Measurements from ENCODE around the gene SLC2A4RG. TPM values are rescaled to one million over a fixed set of nuclear protein-coding genes. Genes with fewer than 3 reads are reported as not detected.
A peak's percentile ranks its signal among the peaks of the same experiment; 100 is the strongest.

Gene SLC2A4RG
- total and polyA plus RNA-seq, 2 experiments from 2014 or later = 21.3 to 63.9 TPM

DNA sequence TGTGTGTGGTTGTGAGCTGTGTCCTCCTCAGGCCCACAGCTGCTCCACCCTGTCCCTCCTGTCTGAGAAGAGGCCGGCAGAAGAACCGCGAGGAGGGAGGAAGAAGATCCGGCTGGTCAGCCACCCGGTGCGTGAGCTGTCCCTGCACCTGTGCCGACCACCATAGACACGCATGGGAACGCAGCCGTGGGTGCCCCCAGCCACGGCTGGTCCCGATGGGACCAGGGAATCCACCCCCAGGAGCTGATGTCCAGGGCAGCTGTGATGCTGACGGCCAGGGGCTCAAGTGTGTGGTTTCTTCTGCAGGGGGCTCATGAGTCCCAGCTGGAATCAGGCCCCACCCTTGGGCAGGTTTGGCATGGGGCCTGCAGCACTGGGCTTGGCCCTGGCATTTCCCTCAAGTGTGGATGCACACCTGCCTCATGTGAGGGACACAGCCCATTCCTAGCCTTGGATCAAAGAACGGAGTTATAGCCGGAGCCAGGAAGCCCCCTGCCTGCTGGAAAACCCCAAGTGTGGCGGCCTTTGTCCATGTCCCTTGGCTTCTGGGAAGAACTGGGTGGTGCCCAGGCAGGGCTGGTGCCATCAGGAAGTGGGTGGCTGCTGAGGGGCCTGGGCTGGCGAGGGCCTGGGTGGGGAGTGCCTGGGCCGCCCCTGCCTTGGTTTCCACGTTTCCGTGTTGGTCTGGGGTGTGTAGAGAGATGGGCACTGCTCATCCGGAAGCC lies 47.7 kb upstream of the SLC2A4RG start:
- whole genome bisulfite sequencing, 2 experiments (ENCODE audit: low coverage in 1 of 2, low lambda C conversion rate in 2 of 2, missing lambda C conversion rate in 2 of 2) = 86 to 91% methylated on average over 15 of the region's 21 CpGs
- no peak overlapping the region for H3K27ac ChIP-seq
- DNase-seq = no peak

DNA sequence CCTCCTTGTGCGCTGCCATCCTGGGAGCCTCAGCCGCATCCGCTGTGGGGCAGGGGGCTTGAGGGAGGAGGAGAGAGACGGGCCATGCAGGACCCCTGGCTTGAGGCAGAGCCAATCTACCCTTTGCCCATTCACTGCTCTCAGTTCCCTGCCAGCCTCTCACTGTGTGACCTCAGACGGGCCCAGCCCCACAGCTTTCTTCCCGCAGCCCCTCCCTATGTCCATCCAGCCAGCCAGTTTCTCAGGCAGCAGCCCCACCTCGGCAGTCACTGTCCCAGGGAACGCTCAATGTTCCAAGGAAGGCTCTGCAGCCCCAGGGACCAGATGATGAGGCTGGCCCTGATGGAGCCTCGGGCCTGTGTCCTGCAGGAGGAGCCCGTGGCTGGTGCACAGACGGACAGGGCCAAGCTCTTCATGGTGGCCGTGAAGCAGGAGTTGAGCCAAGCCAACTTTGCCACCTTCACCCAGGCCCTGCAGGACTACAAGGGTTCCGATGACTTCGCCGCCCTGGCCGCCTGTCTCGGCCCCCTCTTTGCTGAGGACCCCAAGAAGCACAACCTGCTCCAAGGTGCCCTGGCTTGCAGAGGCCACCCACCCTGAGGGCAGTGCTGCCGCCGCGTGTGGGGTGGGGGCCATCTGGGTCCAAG lies 47.0 kb upstream of the SLC2A4RG start:
- Histone ChIP-seq H3K4me1 (ENCODE audit: insufficient read depth) (peaks cover 2% of the 10 kb centered on the region), H3F3A (ENCODE audit: insufficient read depth) (peaks cover 3% of the 10 kb centered on the region; the same call in 1 of the 2 replicates), H3K9me2 (ENCODE audit: insufficient read depth) (no peaks in the 10 kb centered on the region), H3K79me2 (ENCODE audit: insufficient read depth) (no peaks in the 10 kb centered on the region), H3K4me3 (no peak overlapping the region), H3K9me3 (ENCODE audit: low read depth) (no peaks in the 10 kb centered on the region), H3K27me3 (replicated peaks; ENCODE audit: insufficient read depth) (no peaks in the 10 kb centered on the region), H2AFZ (no peak overlapping the region), H3K4me2 (ENCODE audit: unreplicated experiment) (no peak overlapping the region), H3K9ac (no peak overlapping the region), H4K20me1 (ENCODE audit: insufficient read depth) (no peaks in the 10 kb centered on the region), H3K27ac (no peak overlapping the region), H3K36me3 (ENCODE audit: low read depth) (no peaks in the 10 kb centered on the region)
- in situ Hi-C loops (cut with MboI) = no loop called here
- no peak for TF ChIP-seq EZH2 (IDR thresholded peaks at IDR 0.05; ENCODE audit: insufficient read depth, poor library complexity, severe bottlenecking)
- no peak for TF ChIP-seq EZH2phosphoT487 (IDR thresholded peaks at IDR 0.05; ENCODE audit: insufficient read depth, low read depth)
- DNase-seq = peak; percentile 53
- 54 to 61% methylated on average over 17 to 20 of the region's 20 CpGs for WGBS, 2 experiments (ENCODE audit: low coverage in 1 of 2, low lambda C conversion rate in 2 of 2, missing lambda C conversion rate in 2 of 2)

More for the DNA sequence above, 47.7 kb upstream of the SLC2A4RG start:
- Histone ChIP-seq H3K9ac (no peak overlapping the region), H3K27me3 (replicated peaks; ENCODE audit: insufficient read depth) (no peaks in the 10 kb centered on the region), H3F3A (ENCODE audit: insufficient read depth) (peaks cover 8% of the 10 kb centered on the region; the same call in 1 of the 2 replicates), H3K9me3 (ENCODE audit: low read depth) (no peaks in the 10 kb centered on the region), H3K36me3 (ENCODE audit: low read depth) (no peaks in the 10 kb centered on the region), H3K9me2 (ENCODE audit: insufficient read depth) (no peaks in the 10 kb centered on the region), H2AFZ (no peak overlapping the region), H3K79me2 (ENCODE audit: insufficient read depth) (no peaks in the 10 kb centered on the region), H3K4me3 (no peak overlapping the region), H3K4me2 (ENCODE audit: unreplicated experiment) (no peak overlapping the region), H4K20me1 (ENCODE audit: insufficient read depth) (no peaks in the 10 kb centered on the region), H3K4me1 (ENCODE audit: insufficient read depth) (peaks cover 9% of the 10 kb centered on the region)
- in situ Hi-C loops (cut with MboI) = no loop called here
- TF ChIP-seq EZH2phosphoT487 (IDR thresholded peaks at IDR 0.05; ENCODE audit: insufficient read depth, low read depth) = no peak
- TF ChIP-seq EZH2 (IDR thresholded peaks at IDR 0.05; ENCODE audit: insufficient read depth, poor library complexity, severe bottlenecking) = no peak

DNA sequence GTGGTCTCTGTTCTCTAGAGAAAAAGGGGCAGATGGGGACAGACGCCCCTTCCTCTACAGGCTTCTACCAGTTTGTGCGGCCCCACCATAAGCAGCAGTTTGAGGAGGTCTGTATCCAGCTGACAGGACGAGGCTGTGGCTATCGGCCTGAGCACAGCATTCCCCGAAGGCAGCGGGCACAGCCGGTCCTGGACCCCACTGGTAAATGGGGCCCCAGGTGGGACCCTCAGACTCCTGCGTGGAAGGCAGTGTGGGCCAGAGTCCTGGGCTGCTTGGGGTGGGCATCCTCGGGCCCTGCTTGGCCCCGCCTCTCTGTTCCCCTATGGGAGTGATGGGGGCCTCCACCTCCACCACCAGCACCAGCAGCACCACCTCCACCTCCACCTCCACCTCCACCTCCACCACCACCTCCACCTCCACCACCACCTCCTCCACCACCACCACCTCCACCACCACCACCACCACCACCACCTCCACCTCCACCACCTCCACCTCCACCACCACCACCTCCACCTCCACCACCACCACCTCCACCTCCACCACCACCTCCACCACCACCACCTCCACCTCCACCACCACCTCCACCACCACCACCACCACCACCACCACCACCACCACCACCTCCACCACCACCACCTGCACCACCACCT lies 46.4 kb upstream of the SLC2A4RG start:
- Histone ChIP-seq H3K36me3 (ENCODE audit: low read depth) (no peaks in the 10 kb centered on the region), H3K27ac (no peak overlapping the region), H3K4me1 (ENCODE audit: insufficient read depth) (0 out of 2 replicates have a peak, but pooled peaks cover 6% of the 10 kb centered on the region), H3K9me3 (ENCODE audit: low read depth) (no peaks in the 10 kb centered on the region), H3K4me3 (no peak overlapping the region), H4K20me1 (ENCODE audit: insufficient read depth) (no peaks in the 10 kb centered on the region), H3K79me2 (ENCODE audit: insufficient read depth) (no peaks in the 10 kb centered on the region), H3K27me3 (replicated peaks; ENCODE audit: insufficient read depth) (no peaks in the 10 kb centered on the region), H3K9ac (no peak overlapping the region), H3F3A (ENCODE audit: insufficient read depth) (no peaks in the 10 kb centered on the region), H3K4me2 (ENCODE audit: unreplicated experiment) (no peak overlapping the region), H3K9me2 (ENCODE audit: insufficient read depth) (no peaks in the 10 kb centered on the region), H2AFZ (no peak overlapping the region)
- 88 to 89% methylated on average over 9 of the region's 10 CpGs for WGBS, 2 experiments (ENCODE audit: low coverage in 1 of 2, low lambda C conversion rate in 2 of 2, missing lambda C conversion rate in 2 of 2)
- no peak for DNase-seq
- in situ Hi-C loops (cut with MboI) = no loop called here
- TF ChIP-seq EZH2phosphoT487 (IDR thresholded peaks at IDR 0.05; ENCODE audit: insufficient read depth, low read depth) (no peak), EZH2 (IDR thresholded peaks at IDR 0.05; ENCODE audit: insufficient read depth, poor library complexity, severe bottlenecking) (no peak)

GRCh38 chr20:63693733-63694583 lies 45.6 kb upstream of the SLC2A4RG start:
- WGBS, 2 experiments (ENCODE audit: low coverage in 1 of 2, low lambda C conversion rate in 2 of 2, missing lambda C conversion rate in 2 of 2) = 88 to 91% methylated on average over 21 of the region's 21 CpGs
- no peaks in the 10 kb centered on the region for H3K36me3 ChIP-seq (ENCODE audit: low read depth)
- H3K27me3 ChIP-seq (replicated peaks; ENCODE audit: insufficient read depth) = no peaks in the 10 kb centered on the region
- H3K9ac ChIP-seq = no peak overlapping the region
- no peaks in the 10 kb centered on the region; the same call in 1 of the 2 replicates for H3F3A ChIP-seq (ENCODE audit: insufficient read depth)
- H3K4me2 ChIP-seq (ENCODE audit: unreplicated experiment) = no peak overlapping the region
- no peaks in the 10 kb centered on the region for H3K79me2 ChIP-seq (ENCODE audit: insufficient read depth)
- no peaks in the 10 kb centered on the region for H3K9me2 ChIP-seq (ENCODE audit: insufficient read depth)
- H3K9me3 ChIP-seq (ENCODE audit: low read depth) = no peaks in the 10 kb centered on the region
- no peak overlapping the region for H3K27ac ChIP-seq
- no peak for TF ChIP-seq EZH2 (IDR thresholded peaks at IDR 0.05; ENCODE audit: insufficient read depth, poor library complexity, severe bottlenecking)
- TF ChIP-seq EZH2phosphoT487 (IDR thresholded peaks at IDR 0.05; ENCODE audit: insufficient read depth, low read depth) = no peak
- H2AFZ ChIP-seq = no peak overlapping the region
- H4K20me1 ChIP-seq (ENCODE audit: insufficient read depth) = no peaks in the 10 kb centered on the region
- H3K4me3 ChIP-seq = no peak overlapping the region
- in situ Hi-C loops (cut with MboI) = no loop called here
- H3K4me1 ChIP-seq (ENCODE audit: insufficient read depth) = peaks cover 13% of the 10 kb centered on the region
- no peak for DNase-seq

Measured in GM23248 (cell line).